HEK293 (cell line): ENCODE data around the gene EXD1.

Source experiments
- CTCF ChIA-PET: fragments of 350-600 bp; formaldehyde crosslinking; extraction: SDS; loops from one replicate; lab custom pipeline; 2021; ENCODE audit warnings: antibody characterized with exemption; lab: Yijun Ruan, JAX
- POLR2A ChIA-PET: fragments of 300-600 bp; formaldehyde crosslinking; extraction: SDS; loops from one replicate; lab custom pipeline; 2020; ENCODE audit warnings: antibody characterized with exemption, inconsistent platforms; lab: Yijun Ruan, JAX
- H3K27ac ChIP-seq: fragments of 200-500 bp; sonication (Bioruptor generic); 2 replicates; pipeline ENCODE4 v1.5.1; 2014; ENCODE audit warnings: low read depth, low read length, control low read depth, inconsistent platforms; ENCODE audit errors: extremely low read depth
- H3K36me3 ChIP-seq, 2 experiments: fragments of 200-500 bp in 1 of 2; sonication (Bioruptor generic) in 1 of 2; 1 replicate in 1 of 2; 2 replicates in 1 of 2; pipeline ENCODE4 v1.5.1; 2014 to 2017; ENCODE audit warnings: inconsistent platforms in 2 of 2, low read length in 2 of 2; ENCODE audit not compliant: control insufficient read depth in 2 of 2, insufficient read depth in 1 of 2
- H3K4me1 ChIP-seq: fragments of 200-500 bp; sonication (Bioruptor generic); 2 replicates; pipeline ENCODE4 v1.5.1; 2014; ENCODE audit warnings: mild to moderate bottlenecking, low read length, inconsistent platforms; ENCODE audit not compliant: control insufficient read depth, insufficient read depth
- H3K4me3 ChIP-seq: 2 replicates; pipeline ENCODE4 v1.5.1; 2011; ENCODE audit warnings: low read depth, mild to moderate bottlenecking, control low read depth, low read length, moderate library complexity
- H3K9me3 ChIP-seq: fragments of 200-500 bp; sonication (Bioruptor generic); 2 replicates; pipeline ENCODE4 v1.5.1; 2014; ENCODE audit warnings: low read depth, low read length, inconsistent platforms; ENCODE audit not compliant: control insufficient read depth, insufficient read depth
- FEZF1 ChIP-seq: fragments of 450-650 bp; formaldehyde crosslinking; IDR thresholded peaks from 2 replicates; pipeline ENCODE4 v1.5.1; 2016; ENCODE audit warnings: missing biosample characterization, missing genetic modification characterization
- GLIS2 ChIP-seq: fragments of 450-650 bp; formaldehyde crosslinking; IDR thresholded peaks from 2 replicates; pipeline ENCODE4 v1.5.1; 2016; ENCODE audit warnings: missing biosample characterization, missing genetic modification characterization
- HOXA7 ChIP-seq: sonication (generic); formaldehyde crosslinking; IDR thresholded peaks from 2 replicates; pipeline ENCODE4 v1.8.1; 2022; ENCODE audit warnings: missing genetic modification reagents, borderline replicate concordance
- SCRT1 ChIP-seq: fragments of 450-650 bp; formaldehyde crosslinking; IDR thresholded peaks from 2 replicates; pipeline ENCODE4 v1.5.1; 2016; ENCODE audit warnings: missing biosample characterization, missing genetic modification characterization, borderline replicate concordance
- TCF7L2 ChIP-seq: IDR thresholded peaks from 2 replicates; pipeline ENCODE4 v1.6.1; 2011; ENCODE audit warnings: low read depth, mild to moderate bottlenecking, inconsistent platforms, low read length, moderate library complexity, borderline replicate concordance
- ZBTB17 ChIP-seq: fragments of 450-650 bp; formaldehyde crosslinking; IDR thresholded peaks from 2 replicates; pipeline ENCODE4 v1.5.1; 2016; ENCODE audit warnings: missing biosample characterization, missing genetic modification characterization
- ZFP37 ChIP-seq: fragments of 450-650 bp; formaldehyde crosslinking; IDR thresholded peaks from 2 replicates; pipeline ENCODE4 v1.5.1; 2016; ENCODE audit warnings: missing biosample characterization, missing genetic modification characterization
- ZNF157 ChIP-seq: fragments of 450-650 bp; formaldehyde crosslinking; IDR thresholded peaks from 2 replicates; pipeline ENCODE4 v1.5.1; 2016; ENCODE audit warnings: missing biosample characterization, missing genetic modification characterization
- ZNF184 ChIP-seq: fragments of 450-650 bp; IDR thresholded peaks from 2 replicates; pipeline ENCODE4 v1.5.1; 2018; ENCODE audit warnings: missing biosample characterization, mild to moderate bottlenecking, missing genetic modification characterization
- ZNF280C ChIP-seq: fragments of 450-650 bp; formaldehyde crosslinking; IDR thresholded peaks from 2 replicates; pipeline ENCODE4 v1.5.1; 2016; ENCODE audit warnings: missing biosample characterization, missing genetic modification characterization
- ZNF324 ChIP-seq: fragments of 450-650 bp; formaldehyde crosslinking; IDR thresholded peaks from 2 replicates; pipeline ENCODE4 v1.5.1; 2016; ENCODE audit warnings: missing biosample characterization, missing genetic modification characterization
- ZNF433 ChIP-seq: fragments of 450-650 bp; formaldehyde crosslinking; IDR thresholded peaks from 2 replicates; pipeline ENCODE4 v1.5.1; 2016; ENCODE audit warnings: missing biosample characterization, missing genetic modification characterization, low read depth
- ZNF48 ChIP-seq: fragments of 450-650 bp; formaldehyde crosslinking; IDR thresholded peaks from 2 replicates; pipeline ENCODE4 v1.5.1; 2016; ENCODE audit warnings: missing biosample characterization, missing genetic modification characterization
- ZNF621 ChIP-seq: fragments of 450-650 bp; formaldehyde crosslinking; IDR thresholded peaks from 2 replicates; pipeline ENCODE4 v1.5.1; 2017; ENCODE audit warnings: missing biosample characterization, missing genetic modification characterization
- ZNF76 ChIP-seq: fragments of 450-650 bp; formaldehyde crosslinking; IDR thresholded peaks from 2 replicates; pipeline ENCODE4; 2016; ENCODE audit warnings: low read depth, missing biosample characterization, missing genetic modification characterization, borderline replicate concordance
- ZNF785 ChIP-seq: fragments of 450-650 bp; formaldehyde crosslinking; IDR thresholded peaks from 2 replicates; pipeline ENCODE4 v1.5.1; 2016; ENCODE audit warnings: missing biosample characterization, missing genetic modification characterization
- ZNF837 ChIP-seq: fragments of 450-650 bp; formaldehyde crosslinking; IDR thresholded peaks from 2 replicates; pipeline ENCODE4 v1.5.1; 2016; ENCODE audit warnings: missing biosample characterization, missing genetic modification characterization
- ZSCAN18 ChIP-seq: fragments of 450-650 bp; formaldehyde crosslinking; IDR thresholded peaks from 2 replicates; pipeline ENCODE4 v1.5.1; 2016; ENCODE audit warnings: missing biosample characterization, missing genetic modification characterization
- TF ChIP-seq, protein P1 (sequence below): fragments of 450-650 bp; formaldehyde crosslinking; IDR thresholded peaks from 2 replicates; pipeline ENCODE4 v1.5.1; 2016; ENCODE audit warnings: missing biosample characterization, missing genetic modification characterization
- TF ChIP-seq, protein P2 (sequence below): fragments of 450-650 bp; formaldehyde crosslinking; IDR thresholded peaks from 2 replicates; pipeline ENCODE4 v1.5.1; 2016; ENCODE audit warnings: missing biosample characterization, missing genetic modification characterization
- TF ChIP-seq, protein P3 (sequence below): fragments of 450-650 bp; formaldehyde crosslinking; optimal IDR thresholded peaks from 2 replicates; pipeline ENCODE3; 2016; ENCODE audit warnings: missing biosample characterization, mild to moderate bottlenecking, missing genetic modification characterization
- TF ChIP-seq, protein P4 (sequence below): fragments of 450-650 bp; formaldehyde crosslinking; IDR thresholded peaks from 2 replicates; pipeline ENCODE4 v1.5.1; 2016; ENCODE audit warnings: missing biosample characterization, missing genetic modification characterization
- TF ChIP-seq, protein P5 (sequence below): fragments of 450-650 bp; formaldehyde crosslinking; IDR thresholded peaks from 2 replicates; pipeline ENCODE4 v1.5.1; 2017; ENCODE audit warnings: missing biosample characterization, missing genetic modification characterization

Gene EXD1

GRCh38 chr15:41215708-41216107, 14.8 kb downstream of the EXD1 start:
- Histone ChIP-seq H3K4me3 (no peak overlapping the region), H3K9me3 (no peaks in the 10 kb centered on the region), H3K36me3 (no peaks in the 10 kb centered on the region), H3K4me1 (no peaks in the 10 kb centered on the region), H3K27ac (no peak overlapping the region)
- ChIA-PET POLR2A (no interaction called here), CTCF (no interaction called here)
- TF ChIP-seq, protein P1, sequence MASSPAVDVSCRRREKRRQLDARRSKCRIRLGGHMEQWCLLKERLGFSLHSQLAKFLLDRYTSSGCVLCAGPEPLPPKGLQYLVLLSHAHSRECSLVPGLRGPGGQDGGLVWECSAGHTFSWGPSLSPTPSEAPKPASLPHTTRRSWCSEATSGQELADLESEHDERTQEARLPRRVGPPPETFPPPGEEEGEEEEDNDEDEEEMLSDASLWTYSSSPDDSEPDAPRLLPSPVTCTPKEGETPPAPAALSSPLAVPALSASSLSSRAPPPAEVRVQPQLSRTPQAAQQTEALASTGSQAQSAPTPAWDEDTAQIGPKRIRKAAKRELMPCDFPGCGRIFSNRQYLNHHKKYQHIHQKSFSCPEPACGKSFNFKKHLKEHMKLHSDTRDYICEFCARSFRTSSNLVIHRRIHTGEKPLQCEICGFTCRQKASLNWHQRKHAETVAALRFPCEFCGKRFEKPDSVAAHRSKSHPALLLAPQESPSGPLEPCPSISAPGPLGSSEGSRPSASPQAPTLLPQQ (tag by site-specific recombination), result no peak
- TF ChIP-seq, protein P2, sequence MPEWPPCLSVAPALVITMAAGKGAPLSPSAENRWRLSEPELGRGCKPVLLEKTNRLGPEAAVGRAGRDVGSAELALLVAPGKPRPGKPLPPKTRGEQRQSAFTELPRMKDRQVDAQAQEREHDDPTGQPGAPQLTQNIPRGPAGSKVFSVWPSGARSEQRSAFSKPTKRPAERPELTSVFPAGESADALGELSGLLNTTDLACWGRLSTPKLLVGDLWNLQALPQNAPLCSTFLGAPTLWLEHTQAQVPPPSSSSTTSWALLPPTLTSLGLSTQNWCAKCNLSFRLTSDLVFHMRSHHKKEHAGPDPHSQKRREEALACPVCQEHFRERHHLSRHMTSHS, result no peak
- TF ChIP-seq ZNF621 (tag by site-specific recombination) (no peak), ZNF280C (tag by site-specific recombination) (no peak), ZNF76 (tag by site-specific recombination) (no peak), ZNF433 (tag by site-specific recombination) (no peak)
- TF ChIP-seq, all 188 proteins: peak for 0

DNA sequence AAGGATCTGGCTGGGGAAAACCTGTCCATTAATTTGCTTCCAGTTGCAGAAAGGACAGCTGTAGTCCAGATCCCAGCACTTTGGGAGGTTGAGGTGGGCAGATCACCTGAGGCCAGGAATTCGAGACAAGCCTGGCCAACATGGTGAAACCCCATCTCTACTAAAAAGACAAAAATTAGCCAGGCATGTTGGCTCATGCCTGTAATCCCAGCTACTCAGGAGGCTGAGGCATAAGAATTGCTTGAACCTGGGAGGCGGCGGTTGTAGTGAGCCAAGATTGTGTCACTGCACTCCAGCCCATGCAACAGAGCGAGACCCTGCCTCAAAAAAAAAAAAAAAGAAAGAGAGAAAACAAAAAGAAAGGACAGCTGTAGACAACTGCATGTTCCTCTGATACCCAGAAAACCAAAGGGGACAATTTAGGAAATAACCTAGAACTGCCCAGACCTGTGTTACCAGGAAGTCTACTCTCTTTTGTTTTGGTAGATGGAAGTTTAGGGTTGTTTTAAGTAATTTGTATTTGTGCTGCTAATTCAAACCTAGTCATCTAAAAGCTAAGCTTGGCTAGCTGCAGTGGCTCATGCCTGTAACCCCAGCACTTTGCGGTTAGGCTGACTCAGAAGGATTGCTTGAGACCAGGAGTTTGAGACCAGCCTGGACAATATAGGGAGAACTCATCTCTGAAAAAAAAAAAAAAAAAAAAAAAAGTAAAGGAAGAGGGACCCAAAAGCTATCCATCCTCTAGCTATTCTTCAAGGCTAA, 22.7 kb downstream of the EXD1 start:
- no peaks in the 10 kb centered on the region for H3K9me3 ChIP-seq
- no peaks in the 10 kb centered on the region for H3K4me1 ChIP-seq
- H3K36me3 ChIP-seq, result no peaks in the 10 kb centered on the region
- ChIA-PET POLR2A (no interaction called here), CTCF (no interaction called here)
- H3K4me3 ChIP-seq, result no peak overlapping the region
- H3K27ac ChIP-seq, result no peak overlapping the region
- TF ChIP-seq ZNF184, result no peak
- no peak for TF ChIP-seq SCRT1
- TF ChIP-seq, protein P3, sequence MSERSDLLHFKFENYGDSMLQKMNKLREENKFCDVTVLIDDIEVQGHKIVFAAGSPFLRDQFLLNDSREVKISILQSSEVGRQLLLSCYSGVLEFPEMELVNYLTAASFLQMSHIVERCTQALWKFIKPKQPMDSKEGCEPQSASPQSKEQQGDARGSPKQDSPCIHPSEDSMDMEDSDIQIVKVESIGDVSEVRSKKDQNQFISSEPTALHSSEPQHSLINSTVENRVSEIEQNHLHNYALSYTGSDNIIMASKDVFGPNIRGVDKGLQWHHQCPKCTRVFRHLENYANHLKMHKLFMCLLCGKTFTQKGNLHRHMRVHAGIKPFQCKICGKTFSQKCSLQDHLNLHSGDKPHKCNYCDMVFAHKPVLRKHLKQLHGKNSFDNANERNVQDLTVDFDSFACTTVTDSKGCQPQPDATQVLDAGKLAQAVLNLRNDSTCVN (tag by site-specific recombination), result no peak
- TF ChIP-seq ZSCAN18 (tag by site-specific recombination), result no peak
- no peak for TF ChIP-seq ZFP37 (tag by site-specific recombination)
- TF ChIP-seq, protein P4, sequence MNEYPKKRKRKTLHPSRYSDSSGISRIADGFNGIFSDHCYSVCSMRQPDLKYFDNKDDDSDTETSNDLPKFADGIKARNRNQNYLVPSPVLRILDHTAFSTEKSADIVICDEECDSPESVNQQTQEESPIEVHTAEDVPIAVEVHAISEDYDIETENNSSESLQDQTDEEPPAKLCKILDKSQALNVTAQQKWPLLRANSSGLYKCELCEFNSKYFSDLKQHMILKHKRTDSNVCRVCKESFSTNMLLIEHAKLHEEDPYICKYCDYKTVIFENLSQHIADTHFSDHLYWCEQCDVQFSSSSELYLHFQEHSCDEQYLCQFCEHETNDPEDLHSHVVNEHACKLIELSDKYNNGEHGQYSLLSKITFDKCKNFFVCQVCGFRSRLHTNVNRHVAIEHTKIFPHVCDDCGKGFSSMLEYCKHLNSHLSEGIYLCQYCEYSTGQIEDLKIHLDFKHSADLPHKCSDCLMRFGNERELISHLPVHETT (tag by site-specific recombination), result no peak
- no peak for TF ChIP-seq ZBTB17 (tag by site-specific recombination)
- TF ChIP-seq ZNF785 (tag by site-specific recombination), result no peak
- TF ChIP-seq HOXA7 (CRISPR knock-in tag), result no peak
- TF ChIP-seq FEZF1, result no peak
- TF ChIP-seq ZNF157 (tag by site-specific recombination), result no peak
- TF ChIP-seq ZNF837, result no peak
- no peak for TF ChIP-seq GLIS2 (tag by site-specific recombination)
- TF ChIP-seq, protein P5, sequence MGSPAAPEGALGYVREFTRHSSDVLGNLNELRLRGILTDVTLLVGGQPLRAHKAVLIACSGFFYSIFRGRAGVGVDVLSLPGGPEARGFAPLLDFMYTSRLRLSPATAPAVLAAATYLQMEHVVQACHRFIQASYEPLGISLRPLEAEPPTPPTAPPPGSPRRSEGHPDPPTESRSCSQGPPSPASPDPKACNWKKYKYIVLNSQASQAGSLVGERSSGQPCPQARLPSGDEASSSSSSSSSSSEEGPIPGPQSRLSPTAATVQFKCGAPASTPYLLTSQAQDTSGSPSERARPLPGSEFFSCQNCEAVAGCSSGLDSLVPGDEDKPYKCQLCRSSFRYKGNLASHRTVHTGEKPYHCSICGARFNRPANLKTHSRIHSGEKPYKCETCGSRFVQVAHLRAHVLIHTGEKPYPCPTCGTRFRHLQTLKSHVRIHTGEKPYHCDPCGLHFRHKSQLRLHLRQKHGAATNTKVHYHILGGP (tag by site-specific recombination), result no peak
- TF ChIP-seq ZNF48 (tag by site-specific recombination), result no peak
- TF ChIP-seq ZNF324 (tag by site-specific recombination), result no peak
- no peak for TF ChIP-seq TCF7L2
